Measurements from ENCODE around the gene DEPP1.

The DEPP1 gene

DNA sequence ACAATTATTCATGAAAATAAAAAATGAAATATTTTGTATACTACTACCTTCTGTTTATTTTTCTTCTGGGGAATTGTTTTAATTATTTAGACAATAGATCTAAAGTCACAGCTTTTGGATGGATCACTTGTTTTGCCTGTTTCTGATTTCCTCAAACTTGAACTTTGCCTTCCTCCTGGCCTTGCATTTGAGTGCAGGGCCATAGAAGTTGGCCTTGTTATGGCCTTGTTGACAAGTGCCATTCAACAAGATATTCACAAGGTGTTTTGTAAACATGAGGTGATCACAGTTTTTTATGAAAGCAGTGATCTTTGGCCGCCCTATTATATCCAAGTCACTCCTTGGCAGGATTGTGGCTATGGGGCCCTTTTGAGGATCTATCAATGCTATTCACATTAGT lies 26.7 kb upstream of the DEPP1 start:
- TF ChIP-seq, protein P1, sequence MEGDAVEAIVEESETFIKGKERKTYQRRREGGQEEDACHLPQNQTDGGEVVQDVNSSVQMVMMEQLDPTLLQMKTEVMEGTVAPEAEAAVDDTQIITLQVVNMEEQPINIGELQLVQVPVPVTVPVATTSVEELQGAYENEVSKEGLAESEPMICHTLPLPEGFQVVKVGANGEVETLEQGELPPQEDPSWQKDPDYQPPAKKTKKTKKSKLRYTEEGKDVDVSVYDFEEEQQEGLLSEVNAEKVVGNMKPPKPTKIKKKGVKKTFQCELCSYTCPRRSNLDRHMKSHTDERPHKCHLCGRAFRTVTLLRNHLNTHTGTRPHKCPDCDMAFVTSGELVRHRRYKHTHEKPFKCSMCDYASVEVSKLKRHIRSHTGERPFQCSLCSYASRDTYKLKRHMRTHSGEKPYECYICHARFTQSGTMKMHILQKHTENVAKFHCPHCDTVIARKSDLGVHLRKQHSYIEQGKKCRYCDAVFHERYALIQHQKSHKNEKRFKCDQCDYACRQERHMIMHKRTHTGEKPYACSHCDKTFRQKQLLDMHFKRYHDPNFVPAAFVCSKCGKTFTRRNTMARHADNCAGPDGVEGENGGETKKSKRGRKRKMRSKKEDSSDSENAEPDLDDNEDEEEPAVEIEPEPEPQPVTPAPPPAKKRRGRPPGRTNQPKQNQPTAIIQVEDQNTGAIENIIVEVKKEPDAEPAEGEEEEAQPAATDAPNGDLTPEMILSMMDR (IDR thresholded peaks at IDR 0.05; ENCODE audit: low read depth, low read length, missing control alignments), result no peak
- Histone ChIP-seq H3K4me3 (ENCODE audit: low read depth, low read length) (no peak overlapping the region), H3K27me3 (replicated peaks) (no peaks in the 10 kb centered on the region), H3K27ac (no peak overlapping the region), H3K36me3 (replicated peaks) (peaks cover 4% of the 10 kb centered on the region)
- no peak for DNase-seq
- in situ Hi-C loops (cut with HindIII; ENCODE audit: low pct_ligation_motif_present, low sequenced_read_pairs), result no loop called here

DNA sequence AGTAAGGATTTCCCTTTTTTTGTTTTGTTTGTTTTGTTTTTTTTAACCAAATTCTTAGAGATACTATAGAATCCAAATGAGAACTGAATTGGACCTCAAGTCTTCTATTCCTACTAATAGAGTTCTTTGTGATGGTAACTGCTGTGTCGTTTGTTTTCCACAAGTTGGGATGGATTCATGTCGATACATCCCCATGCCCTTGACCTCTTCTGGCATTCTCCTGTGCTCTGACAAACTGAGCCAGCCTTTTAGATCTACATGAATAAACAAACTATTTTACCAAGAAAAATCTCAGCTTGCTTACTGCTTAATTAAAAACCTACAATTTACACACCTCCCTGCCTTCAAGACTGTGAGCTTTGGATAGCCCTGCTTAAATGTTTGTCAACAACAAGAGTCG lies 26.1 kb upstream of the DEPP1 start:
- in situ Hi-C loops (cut with HindIII; ENCODE audit: low pct_ligation_motif_present, low sequenced_read_pairs), result no loop called here
- Histone ChIP-seq H3K4me3 (ENCODE audit: low read depth, low read length) (no peak overlapping the region), H3K36me3 (replicated peaks) (peaks cover 4% of the 10 kb centered on the region), H3K27me3 (replicated peaks) (no peaks in the 10 kb centered on the region), H3K27ac (no peak overlapping the region)
- no peak for DNase-seq
- TF ChIP-seq, protein P1 (IDR thresholded peaks at IDR 0.05; ENCODE audit: low read depth, low read length, missing control alignments), result no peak

DNA sequence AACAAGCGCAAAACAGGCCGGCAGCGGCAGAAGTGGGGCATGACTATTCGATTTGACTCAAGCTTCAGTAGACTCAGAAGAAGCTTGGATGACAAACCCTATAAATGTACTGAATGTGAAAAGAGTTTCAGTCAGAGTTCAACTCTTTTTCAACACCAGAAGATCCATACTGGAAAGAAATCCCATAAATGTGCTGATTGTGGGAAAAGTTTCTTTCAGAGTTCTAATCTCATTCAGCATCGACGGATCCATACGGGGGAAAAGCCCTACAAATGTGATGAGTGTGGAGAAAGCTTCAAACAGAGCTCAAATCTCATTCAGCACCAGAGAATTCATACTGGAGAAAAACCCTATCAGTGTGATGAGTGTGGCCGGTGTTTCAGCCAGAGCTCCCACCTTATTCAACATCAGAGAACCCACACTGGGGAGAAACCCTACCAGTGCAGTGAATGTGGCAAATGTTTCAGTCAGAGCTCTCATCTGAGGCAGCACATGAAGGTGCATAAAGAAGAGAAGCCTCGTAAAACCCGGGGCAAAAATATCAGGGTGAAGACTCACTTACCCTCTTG lies 24.9 kb upstream of the DEPP1 start:
- Histone ChIP-seq H3K36me3 (replicated peaks) (peaks cover 4% of the 10 kb centered on the region), H3K4me3 (ENCODE audit: low read depth, low read length) (no peak overlapping the region), H3K27ac (no peak overlapping the region), H3K27me3 (replicated peaks) (no peaks in the 10 kb centered on the region)
- TF ChIP-seq, protein P1 (IDR thresholded peaks at IDR 0.05; ENCODE audit: low read depth, low read length, missing control alignments), result no peak
- in situ Hi-C loops (cut with HindIII; ENCODE audit: low pct_ligation_motif_present, low sequenced_read_pairs), result no loop called here
- DNase-seq, result no peak

DNA sequence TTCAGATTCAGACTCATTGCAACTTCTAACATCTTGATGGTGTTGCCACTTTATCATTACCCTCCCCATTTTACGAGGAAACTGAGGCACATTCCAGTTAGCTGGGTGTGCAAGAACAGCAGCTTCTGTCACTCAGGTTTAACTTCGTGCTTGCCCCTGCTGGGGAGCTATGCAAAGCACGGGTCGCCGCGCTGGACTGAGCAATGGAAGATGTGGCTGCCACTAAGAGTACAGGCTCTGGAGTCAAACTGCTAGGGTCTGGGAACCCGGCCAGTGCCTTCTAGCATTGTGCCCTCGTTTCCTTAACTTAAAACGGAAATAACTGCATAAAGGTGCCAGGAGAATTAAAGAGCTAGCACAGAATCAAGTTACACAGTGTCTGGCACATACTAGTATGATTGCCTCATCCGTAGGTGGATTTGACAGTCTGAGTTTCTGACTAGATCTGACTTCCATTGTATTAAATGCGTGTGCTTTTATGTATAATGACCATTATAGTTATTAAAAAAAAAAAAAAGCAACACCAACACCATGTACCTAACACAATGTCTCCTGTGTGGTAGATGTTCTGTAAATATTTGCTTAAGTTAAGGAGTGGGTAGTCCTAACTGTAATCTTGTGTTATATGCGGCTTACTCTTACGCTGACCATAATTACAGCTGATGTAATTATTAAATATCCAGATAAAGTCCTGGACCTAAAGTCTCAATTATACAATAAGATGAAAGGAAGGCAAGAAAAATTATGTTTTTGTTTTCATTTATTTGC lies 23.0 kb upstream of the DEPP1 start:
- Histone ChIP-seq H3K27me3 (replicated peaks) (no peaks in the 10 kb centered on the region), H3K4me3 (ENCODE audit: low read depth, low read length) (peak overlapping the region; percentile 66), H3K27ac (peak overlapping the region; percentile 91), H3K36me3 (replicated peaks) (peaks cover 4% of the 10 kb centered on the region)
- in situ Hi-C loops (cut with HindIII; ENCODE audit: low pct_ligation_motif_present, low sequenced_read_pairs), result no loop called here
- DNase-seq, result peak; percentile 68
- TF ChIP-seq, protein P1 (IDR thresholded peaks at IDR 0.05; ENCODE audit: low read depth, low read length, missing control alignments), result peak; percentile 58

DNA sequence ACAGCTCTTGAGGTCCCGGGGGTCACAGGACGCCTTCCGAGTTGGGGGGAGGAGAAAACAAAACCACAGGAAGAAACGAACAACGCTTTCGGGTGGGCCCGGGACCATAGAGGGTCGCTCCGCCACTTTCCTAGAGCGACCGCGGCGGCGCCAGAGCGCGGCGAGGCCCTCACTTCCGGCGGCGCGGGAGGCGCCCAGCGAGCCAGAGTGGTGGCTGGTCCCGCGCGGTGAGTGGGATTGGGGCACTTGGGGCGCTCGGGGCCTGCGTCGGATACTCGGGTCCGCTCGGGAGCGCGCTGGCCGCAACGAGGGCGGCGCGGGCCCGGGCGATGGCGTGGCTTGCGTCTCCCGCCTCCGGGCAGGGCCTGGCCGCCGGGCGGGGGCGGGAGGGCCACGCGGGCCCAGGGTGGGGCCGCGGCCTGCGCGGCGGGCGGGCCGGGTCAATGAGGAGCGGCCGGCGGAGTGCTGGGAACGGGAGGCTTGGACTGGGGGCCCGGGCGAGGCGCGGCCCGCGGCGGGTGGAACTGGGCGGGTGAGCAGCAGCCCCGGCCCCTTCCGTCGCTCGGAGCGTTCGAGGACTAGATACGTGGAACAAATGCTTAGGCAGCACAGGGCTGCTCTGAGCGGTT lies 22.3 kb upstream of the DEPP1 start, which contains the start of gene ZNF22:
TSS of gene ZNF22 (plus strand) at position 172 of the 629 bp plus-strand sequence. CDS start 2,446 bp downstream, outside the sequence.
- Histone ChIP-seq H3K36me3 (replicated peaks) (peaks cover 4% of the 10 kb centered on the region), H3K27me3 (replicated peaks) (no peaks in the 10 kb centered on the region), H3K4me3 (ENCODE audit: low read depth, low read length) (peak within 1 kb of the TSS; percentile 66), H3K27ac (peak within 1 kb of the TSS; percentile 91)
- in situ Hi-C loops (cut with HindIII; ENCODE audit: low pct_ligation_motif_present, low sequenced_read_pairs), result no loop called here
- DNase-seq, result peak; percentile 23
- TF ChIP-seq, protein P1 (IDR thresholded peaks at IDR 0.05; ENCODE audit: low read depth, low read length, missing control alignments), result no peak
